ENCODE results near the gene CYTH1. TPM values are rescaled to one million over a fixed set of nuclear protein-coding genes. Genes with fewer than 3 reads are reported as not detected.
"Not testable (repeated sequence)": the region's sequence is repeated elsewhere in the genome, so short reads cannot be mapped to it uniquely, and the experiment has no call there.

Gene CYTH1
- total RNA-seq, 1 donor from 2014 or later = 82.2 TPM

- DNase-seq = no peak
Measured at GRCh38 chr17:78787444-78787843, 5.4 kb upstream of the CYTH1 start.

- no peak for DNase-seq
Measured at GRCh38 chr17:78785663-78786057, 3.6 kb upstream of the CYTH1 start.

- DNase-seq = no peak
Measured at GRCh38 chr17:78785011-78785662, 3.1 kb upstream of the CYTH1 start.

- DNase-seq = no peak
Measured at GRCh38 chr17:78784352-78784751, 2.3 kb upstream of the CYTH1 start.

- no peak for DNase-seq
Measured at GRCh38 chr17:78783711-78784324, 1.7 kb upstream of the CYTH1 start.

GRCh38 chr17:78781104-78781892, 775 bp downstream of the CYTH1 start:
- no peak for DNase-seq

GRCh38 chr17:78780335-78780734, 1.7 kb downstream of the CYTH1 start:
- DNase-seq = no peak

GRCh38 chr17:78779850-78780249, 2.2 kb downstream of the CYTH1 start:
- no peak for DNase-seq

GRCh38 chr17:78779286-78779651, 2.8 kb downstream of the CYTH1 start:
- DNase-seq = not testable (repeated sequence)

GRCh38 chr17:78777881-78778280, 4.2 kb downstream of the CYTH1 start:
- DNase-seq = no peak

GRCh38 chr17:78774956-78775571, 7.0 kb downstream of the CYTH1 start:
- no peak for DNase-seq

- no peak for DNase-seq
Measured at GRCh38 chr17:78774453-78774852, 7.6 kb downstream of the CYTH1 start.

- DNase-seq = no peak
Measured at GRCh38 chr17:78771758-78772382, 10.2 kb downstream of the CYTH1 start.

- no peak for DNase-seq
Measured at GRCh38 chr17:78769196-78769773, 12.8 kb downstream of the CYTH1 start.

GRCh38 chr17:78767806-78768205, 14.3 kb downstream of the CYTH1 start:
- DNase-seq = no peak

GRCh38 chr17:78766743-78767294, 15.3 kb downstream of the CYTH1 start:
- DNase-seq = no peak

GRCh38 chr17:78766225-78766624, 15.8 kb downstream of the CYTH1 start:
- no peak for DNase-seq

GRCh38 chr17:78765821-78766220, 16.3 kb downstream of the CYTH1 start:
- DNase-seq = no peak

- no peak for DNase-seq
Measured at GRCh38 chr17:78764871-78765270, 17.2 kb downstream of the CYTH1 start.

- no peak for DNase-seq
Measured at GRCh38 chr17:78763561-78763960, 18.5 kb downstream of the CYTH1 start.

GRCh38 chr17:78761789-78762406, 20.2 kb downstream of the CYTH1 start:
- DNase-seq = no peak

- no peak for DNase-seq
Measured at GRCh38 chr17:78759969-78760352, 22.1 kb downstream of the CYTH1 start.
